Measurements from ENCODE around the gene TF. TPM values are rescaled to one million over a fixed set of nuclear protein-coding genes. Genes with fewer than 3 reads are reported as not detected.

Gene TF
- polyA plus RNA-seq, 1 experiment: 0.15 TPM

DNA sequence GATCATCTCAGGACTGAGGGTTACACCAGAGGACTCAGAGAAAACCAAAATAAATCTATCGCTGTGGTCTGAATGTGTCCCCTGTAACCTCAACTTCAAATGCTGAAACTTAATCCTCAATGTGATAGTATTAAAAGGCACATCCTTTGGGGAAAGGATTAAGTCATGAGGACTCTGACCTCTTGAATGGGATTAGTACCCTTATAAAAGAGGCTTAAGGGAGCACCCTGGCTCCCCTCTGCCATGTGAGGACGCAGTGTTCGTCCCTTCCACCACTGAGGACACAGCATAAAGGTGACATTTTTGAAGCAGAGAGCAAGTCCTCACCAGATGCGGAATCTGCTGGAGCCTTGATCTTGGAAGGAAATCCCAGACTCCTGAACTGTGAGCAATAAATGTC lies 98.9 kb downstream of the TF start:
- POLR2A ChIA-PET: no interaction called here

More for the DNA sequence above, 98.9 kb downstream of the TF start:
- peaks cover 2% of the 10 kb centered on the region; the same call in 1 of the 2 replicates for H3K27me3 ChIP-seq (ENCODE audit: control insufficient read depth, insufficient read depth, low read length)
- no peak for DNase-seq (ENCODE audit: low read depth)
- H3K4me3 ChIP-seq (ENCODE audit: low read depth, low read length): no peak overlapping the region
- no peaks in the 10 kb centered on the region for H3K36me3 ChIP-seq (ENCODE audit: control insufficient read depth, insufficient read depth, low read length)
- TF ChIP-seq, protein P1, sequence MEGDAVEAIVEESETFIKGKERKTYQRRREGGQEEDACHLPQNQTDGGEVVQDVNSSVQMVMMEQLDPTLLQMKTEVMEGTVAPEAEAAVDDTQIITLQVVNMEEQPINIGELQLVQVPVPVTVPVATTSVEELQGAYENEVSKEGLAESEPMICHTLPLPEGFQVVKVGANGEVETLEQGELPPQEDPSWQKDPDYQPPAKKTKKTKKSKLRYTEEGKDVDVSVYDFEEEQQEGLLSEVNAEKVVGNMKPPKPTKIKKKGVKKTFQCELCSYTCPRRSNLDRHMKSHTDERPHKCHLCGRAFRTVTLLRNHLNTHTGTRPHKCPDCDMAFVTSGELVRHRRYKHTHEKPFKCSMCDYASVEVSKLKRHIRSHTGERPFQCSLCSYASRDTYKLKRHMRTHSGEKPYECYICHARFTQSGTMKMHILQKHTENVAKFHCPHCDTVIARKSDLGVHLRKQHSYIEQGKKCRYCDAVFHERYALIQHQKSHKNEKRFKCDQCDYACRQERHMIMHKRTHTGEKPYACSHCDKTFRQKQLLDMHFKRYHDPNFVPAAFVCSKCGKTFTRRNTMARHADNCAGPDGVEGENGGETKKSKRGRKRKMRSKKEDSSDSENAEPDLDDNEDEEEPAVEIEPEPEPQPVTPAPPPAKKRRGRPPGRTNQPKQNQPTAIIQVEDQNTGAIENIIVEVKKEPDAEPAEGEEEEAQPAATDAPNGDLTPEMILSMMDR (IDR thresholded peaks at IDR 0.05; ENCODE audit: insufficient read depth, low read depth, low read length): no peak
- CTCF ChIA-PET: no interaction called here

Small RNAs within 50 kb of the gene (small RNA-seq; reads per million reads assigned to genes)
- gene RNA5SP140 (ENCODE audit: insufficient read length, low read depth, low replicate concordance): not detected

Other genes starting within 250 kb of the TF start
- gene CDV3, start 172.7 kb upstream of the TF start, polyA plus RNA-seq (2011; rRNA removed): 54.9 and 96.0 TPM in 2 replicates
- 18.9 and 22.1 TPM in 2 replicates for gene TOPBP1, start 84.5 kb upstream of the TF start, polyA plus RNA-seq (2011; rRNA removed)
- gene SRPRB, start 59.4 kb downstream of the TF start, polyA plus RNA-seq (2011; rRNA removed): 36.0 and 71.7 TPM in 2 replicates
- 2.0 and 3.0 TPM in 2 replicates for gene RAB6B, start 149.5 kb downstream of the TF start, polyA plus RNA-seq (2011; rRNA removed)